GM21390 (cell line): Measurements from ENCODE around the gene RYR2.

ENCODE experiments used
- ATAC-seq: cut with Tn5 transposase; IDR thresholded peaks from one replicate; pipeline ENCODE4 v1.9.1; 2021; ENCODE audit not compliant: unreplicated experiment

RYR2 gene

GRCh38 chr1:237879195-237879594, 837.2 kb downstream of the RYR2 start:
- ATAC-seq = no peak
